ENCODE data around the gene FNTB. TPM values are rescaled to one million over a fixed set of nuclear protein-coding genes. Genes with fewer than 3 reads are reported as not detected.

FNTB gene
- total and polyA plus RNA-seq, 2 of the 13 experiments (the other 11 are each of a cell fraction or from before 2014, with no cell fraction given) = 23.6 to 28.5 TPM

DNA sequence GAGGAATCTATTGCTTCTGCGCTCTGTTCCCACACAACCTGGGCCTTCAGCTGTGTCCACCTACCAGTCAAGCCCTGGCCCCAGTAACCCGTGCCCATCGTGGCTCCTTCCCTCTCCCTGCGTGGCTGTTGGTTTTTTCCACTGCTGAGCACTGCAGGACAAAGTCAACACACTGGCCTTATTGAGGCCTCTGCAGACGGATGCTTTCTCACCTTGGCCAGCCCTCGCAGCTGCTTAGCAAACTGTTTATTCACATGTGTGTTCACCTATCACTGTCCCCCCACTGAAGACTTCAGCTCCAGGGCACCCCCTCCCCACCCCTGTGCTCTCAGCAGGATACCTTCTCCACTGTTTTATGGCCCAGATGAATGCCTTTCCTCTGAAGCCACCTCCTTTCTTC is 31.4 kb upstream of the FNTB start (continued):
- TF ChIP-seq RXRA (CRISPR knock-in tag; IDR thresholded peaks at IDR 0.05) (0 out of 2 replicates have a peak, but pooled peaks have one; percentile 19), IRF2 (CRISPR knock-in tag; IDR thresholded peaks at IDR 0.05) (0 out of 2 replicates have a peak, but pooled peaks have one; percentile 28), NR1H2 (CRISPR knock-in tag; IDR thresholded peaks at IDR 0.05; ENCODE audit: borderline replicate concordance, low read depth) (no peak), FOXO1 (CRISPR knock-in tag; IDR thresholded peaks at IDR 0.05) (no peak), ZNF567 (CRISPR knock-in tag; IDR thresholded peaks at IDR 0.05; ENCODE audit: borderline replicate concordance) (no peak), ZNF34 (CRISPR knock-in tag; IDR thresholded peaks at IDR 0.05; ENCODE audit: borderline replicate concordance) (no peak), HMGA1 (CRISPR knock-in tag; conservative IDR thresholded peaks at IDR 0.05) (no peak), SMYD3 (CRISPR knock-in tag; IDR thresholded peaks at IDR 0.05) (no peak), HOXA7 (CRISPR knock-in tag; IDR thresholded peaks at IDR 0.05) (no peak), HOXA3 (CRISPR knock-in tag; IDR thresholded peaks at IDR 0.05) (peak; percentile 21; the same call in 1 of the 2 replicates), SALL1 (CRISPR knock-in tag; IDR thresholded peaks at IDR 0.05) (peak; percentile 22; the same call in 1 of the 2 replicates), SIX4 (CRISPR knock-in tag; IDR thresholded peaks at IDR 0.05) (no peak), ZFX (CRISPR knock-in tag; IDR thresholded peaks at IDR 0.05; ENCODE audit: low read depth) (peak; percentile 37; the same call in 1 of the 2 replicates), HMG20A (CRISPR knock-in tag; IDR thresholded peaks at IDR 0.05; ENCODE audit: borderline replicate concordance) (no peak)
- TF ChIP-seq, protein P1, sequence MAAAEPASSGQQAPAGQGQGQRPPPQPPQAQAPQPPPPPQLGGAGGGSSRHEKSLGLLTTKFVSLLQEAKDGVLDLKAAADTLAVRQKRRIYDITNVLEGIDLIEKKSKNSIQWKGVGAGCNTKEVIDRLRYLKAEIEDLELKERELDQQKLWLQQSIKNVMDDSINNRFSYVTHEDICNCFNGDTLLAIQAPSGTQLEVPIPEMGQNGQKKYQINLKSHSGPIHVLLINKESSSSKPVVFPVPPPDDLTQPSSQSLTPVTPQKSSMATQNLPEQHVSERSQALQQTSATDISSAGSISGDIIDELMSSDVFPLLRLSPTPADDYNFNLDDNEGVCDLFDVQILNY (CRISPR knock-in tag; conservative IDR thresholded peaks at IDR 0.05) = no peak
- TF ChIP-seq, protein P2, sequence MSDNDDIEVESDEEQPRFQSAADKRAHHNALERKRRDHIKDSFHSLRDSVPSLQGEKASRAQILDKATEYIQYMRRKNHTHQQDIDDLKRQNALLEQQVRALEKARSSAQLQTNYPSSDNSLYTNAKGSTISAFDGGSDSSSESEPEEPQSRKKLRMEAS (IDR thresholded peaks at IDR 0.05) = 0 out of 2 replicates have a peak, but pooled peaks have one; percentile 15
- TF ChIP-seq, protein P3, sequence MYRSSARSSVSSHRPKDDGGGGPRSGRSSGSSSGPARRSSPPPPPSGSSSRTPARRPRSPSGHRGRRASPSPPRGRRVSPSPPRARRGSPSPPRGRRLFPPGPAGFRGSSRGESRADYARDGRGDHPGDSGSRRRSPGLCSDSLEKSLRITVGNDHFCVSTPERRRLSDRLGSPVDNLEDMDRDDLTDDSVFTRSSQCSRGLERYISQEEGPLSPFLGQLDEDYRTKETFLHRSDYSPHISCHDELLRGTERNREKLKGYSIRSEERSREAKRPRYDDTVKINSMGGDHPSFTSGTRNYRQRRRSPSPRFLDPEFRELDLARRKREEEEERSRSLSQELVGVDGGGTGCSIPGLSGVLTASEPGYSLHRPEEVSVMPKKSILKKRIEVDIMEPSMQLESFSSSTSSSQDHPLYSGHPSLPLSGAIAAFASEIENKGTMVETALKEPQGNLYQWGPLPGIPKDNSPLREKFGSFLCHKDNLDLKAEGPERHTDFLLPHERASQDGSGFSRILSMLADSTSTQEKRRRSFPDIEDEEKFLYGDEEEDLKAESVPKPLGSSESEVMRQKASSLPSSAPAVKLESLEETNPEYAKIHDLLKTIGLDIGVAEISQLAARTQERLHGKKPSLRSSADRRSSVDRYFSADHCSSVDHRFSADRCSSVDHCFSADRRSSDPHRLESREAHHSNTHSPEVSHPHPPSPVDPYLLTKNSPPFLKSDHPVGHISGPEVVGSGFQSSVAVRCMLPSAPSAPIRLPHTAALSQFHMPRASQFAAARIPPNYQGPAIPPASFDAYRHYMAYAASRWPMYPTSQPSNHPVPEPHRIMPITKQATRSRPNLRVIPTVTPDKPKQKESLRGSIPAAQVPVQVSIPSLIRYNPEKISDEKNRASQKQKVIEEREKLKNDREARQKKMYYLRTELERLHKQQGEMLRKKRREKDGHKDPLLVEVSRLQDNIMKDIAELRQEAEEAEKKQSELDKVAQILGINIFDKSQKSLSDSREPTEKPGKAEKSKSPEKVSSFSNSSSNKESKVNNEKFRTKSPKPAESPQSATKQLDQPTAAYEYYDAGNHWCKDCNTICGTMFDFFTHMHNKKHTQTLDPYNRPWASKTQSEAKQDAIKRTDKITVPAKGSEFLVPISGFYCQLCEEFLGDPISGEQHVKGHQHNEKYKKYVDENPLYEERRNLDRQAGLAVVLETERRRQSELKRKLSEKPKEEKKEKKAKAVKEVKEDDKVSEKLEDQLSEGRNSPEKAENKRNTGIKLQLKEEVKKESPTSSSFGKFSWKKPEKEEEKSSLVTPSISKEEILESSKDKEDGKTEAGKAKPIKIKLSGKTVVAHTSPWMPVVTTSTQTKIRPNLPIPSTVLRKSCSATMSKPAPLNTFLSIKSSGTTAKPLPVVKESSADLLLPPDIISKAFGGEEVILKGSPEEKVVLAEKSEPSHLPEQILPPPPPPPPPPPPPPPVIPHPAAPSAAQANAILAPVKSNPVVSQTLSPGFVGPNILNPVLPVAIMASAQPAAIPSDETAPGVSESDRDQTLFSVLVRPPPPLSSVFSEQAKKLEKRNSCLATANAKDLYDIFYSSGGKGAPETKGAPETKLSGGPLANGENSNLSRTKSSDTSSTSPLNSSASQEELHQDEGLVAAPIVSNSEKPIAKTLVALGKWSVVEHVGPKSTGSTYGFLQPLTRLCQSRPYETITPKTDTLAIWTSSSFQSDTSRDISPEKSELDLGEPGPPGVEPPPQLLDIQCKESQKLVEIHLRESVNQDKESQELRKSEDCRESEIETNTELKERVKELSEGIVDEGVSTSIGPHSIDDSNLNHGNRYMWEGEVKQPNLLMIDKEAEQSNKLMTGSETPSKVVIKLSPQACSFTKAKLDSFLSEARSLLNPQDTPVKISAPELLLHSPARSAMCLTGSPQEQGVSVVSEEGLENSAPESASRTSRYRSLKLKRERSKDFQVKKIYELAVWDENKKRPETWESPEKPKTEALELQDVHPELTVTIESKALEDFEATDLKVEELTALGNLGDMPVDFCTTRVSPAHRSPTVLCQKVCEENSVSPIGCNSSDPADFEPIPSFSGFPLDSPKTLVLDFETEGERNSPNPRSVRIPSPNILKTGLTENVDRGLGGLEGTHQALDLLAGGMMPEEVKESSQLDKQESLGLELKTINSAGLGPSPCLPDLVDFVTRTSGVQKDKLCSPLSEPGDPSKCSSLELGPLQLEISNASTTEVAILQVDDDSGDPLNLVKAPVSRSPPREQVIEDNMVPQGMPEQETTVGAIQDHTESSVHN (CRISPR knock-in tag; IDR thresholded peaks at IDR 0.05) = no peak
- TF ChIP-seq, protein P4, sequence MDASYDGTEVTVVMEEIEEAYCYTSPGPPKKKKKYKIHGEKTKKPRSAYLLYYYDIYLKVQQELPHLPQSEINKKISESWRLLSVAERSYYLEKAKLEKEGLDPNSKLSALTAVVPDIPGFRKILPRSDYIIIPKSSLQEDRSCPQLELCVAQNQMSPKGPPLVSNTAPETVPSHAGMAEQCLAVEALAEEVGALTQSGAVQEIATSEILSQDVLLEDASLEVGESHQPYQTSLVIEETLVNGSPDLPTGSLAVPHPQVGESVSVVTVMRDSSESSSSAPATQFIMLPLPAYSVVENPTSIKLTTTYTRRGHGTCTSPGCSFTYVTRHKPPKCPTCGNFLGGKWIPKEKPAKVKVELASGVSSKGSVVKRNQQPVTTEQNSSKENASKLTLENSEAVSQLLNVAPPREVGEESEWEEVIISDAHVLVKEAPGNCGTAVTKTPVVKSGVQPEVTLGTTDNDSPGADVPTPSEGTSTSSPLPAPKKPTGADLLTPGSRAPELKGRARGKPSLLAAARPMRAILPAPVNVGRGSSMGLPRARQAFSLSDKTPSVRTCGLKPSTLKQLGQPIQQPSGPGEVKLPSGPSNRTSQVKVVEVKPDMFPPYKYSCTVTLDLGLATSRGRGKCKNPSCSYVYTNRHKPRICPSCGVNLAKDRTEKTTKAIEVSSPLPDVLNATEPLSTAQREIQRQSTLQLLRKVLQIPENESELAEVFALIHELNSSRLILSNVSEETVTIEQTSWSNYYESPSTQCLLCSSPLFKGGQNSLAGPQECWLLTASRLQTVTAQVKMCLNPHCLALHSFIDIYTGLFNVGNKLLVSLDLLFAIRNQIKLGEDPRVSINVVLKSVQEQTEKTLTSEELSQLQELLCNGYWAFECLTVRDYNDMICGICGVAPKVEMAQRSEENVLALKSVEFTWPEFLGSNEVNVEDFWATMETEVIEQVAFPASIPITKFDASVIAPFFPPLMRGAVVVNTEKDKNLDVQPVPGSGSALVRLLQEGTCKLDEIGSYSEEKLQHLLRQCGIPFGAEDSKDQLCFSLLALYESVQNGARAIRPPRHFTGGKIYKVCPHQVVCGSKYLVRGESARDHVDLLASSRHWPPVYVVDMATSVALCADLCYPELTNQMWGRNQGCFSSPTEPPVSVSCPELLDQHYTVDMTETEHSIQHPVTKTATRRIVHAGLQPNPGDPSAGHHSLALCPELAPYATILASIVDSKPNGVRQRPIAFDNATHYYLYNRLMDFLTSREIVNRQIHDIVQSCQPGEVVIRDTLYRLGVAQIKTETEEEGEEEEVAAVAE (CRISPR knock-in tag; IDR thresholded peaks at IDR 0.05; ENCODE audit: borderline replicate concordance) = no peak
